GM12874 (cell line): ENCODE results near the gene SHISA8.

Experiments
- TF ChIP-seq, protein P1 (sequence below): IDR thresholded peaks from 2 replicates; pipeline ENCODE4 v1.5.1; 2011; ENCODE audit warnings: low read depth, mild to moderate bottlenecking, control low read depth, low read length, moderate library complexity; ENCODE audit not compliant: insufficient read depth

The SHISA8 gene

DNA sequence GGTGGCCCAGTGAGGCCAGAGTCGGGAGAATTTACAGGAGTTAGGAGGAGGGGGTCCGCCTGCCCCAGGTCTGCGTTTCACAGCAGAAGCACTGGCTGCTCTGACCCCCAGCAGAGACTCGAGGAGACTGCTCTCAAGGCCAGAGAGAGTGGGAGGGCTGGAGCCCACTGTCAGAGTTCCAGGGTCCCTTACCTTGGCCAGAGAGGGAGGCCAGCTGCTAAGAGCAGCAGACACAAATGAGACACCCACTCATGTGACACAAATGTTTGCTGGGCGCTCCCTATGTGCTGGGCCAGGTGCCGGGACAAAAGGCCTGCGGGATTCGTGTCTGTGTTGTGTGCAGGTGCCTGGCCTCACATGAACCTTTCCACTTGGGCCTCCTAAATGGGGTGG, 14.5 kb upstream of the SHISA8 start:
- TF ChIP-seq, protein P1, sequence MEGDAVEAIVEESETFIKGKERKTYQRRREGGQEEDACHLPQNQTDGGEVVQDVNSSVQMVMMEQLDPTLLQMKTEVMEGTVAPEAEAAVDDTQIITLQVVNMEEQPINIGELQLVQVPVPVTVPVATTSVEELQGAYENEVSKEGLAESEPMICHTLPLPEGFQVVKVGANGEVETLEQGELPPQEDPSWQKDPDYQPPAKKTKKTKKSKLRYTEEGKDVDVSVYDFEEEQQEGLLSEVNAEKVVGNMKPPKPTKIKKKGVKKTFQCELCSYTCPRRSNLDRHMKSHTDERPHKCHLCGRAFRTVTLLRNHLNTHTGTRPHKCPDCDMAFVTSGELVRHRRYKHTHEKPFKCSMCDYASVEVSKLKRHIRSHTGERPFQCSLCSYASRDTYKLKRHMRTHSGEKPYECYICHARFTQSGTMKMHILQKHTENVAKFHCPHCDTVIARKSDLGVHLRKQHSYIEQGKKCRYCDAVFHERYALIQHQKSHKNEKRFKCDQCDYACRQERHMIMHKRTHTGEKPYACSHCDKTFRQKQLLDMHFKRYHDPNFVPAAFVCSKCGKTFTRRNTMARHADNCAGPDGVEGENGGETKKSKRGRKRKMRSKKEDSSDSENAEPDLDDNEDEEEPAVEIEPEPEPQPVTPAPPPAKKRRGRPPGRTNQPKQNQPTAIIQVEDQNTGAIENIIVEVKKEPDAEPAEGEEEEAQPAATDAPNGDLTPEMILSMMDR = no peak

GRCh38 chr22:41928593-41929417, 13.9 kb upstream of the SHISA8 start:
- TF ChIP-seq, protein P1 = no peak

- TF ChIP-seq, protein P1 = no peak
Observed at GRCh38 chr22:41927813-41928212, 12.9 kb upstream of the SHISA8 start.

DNA sequence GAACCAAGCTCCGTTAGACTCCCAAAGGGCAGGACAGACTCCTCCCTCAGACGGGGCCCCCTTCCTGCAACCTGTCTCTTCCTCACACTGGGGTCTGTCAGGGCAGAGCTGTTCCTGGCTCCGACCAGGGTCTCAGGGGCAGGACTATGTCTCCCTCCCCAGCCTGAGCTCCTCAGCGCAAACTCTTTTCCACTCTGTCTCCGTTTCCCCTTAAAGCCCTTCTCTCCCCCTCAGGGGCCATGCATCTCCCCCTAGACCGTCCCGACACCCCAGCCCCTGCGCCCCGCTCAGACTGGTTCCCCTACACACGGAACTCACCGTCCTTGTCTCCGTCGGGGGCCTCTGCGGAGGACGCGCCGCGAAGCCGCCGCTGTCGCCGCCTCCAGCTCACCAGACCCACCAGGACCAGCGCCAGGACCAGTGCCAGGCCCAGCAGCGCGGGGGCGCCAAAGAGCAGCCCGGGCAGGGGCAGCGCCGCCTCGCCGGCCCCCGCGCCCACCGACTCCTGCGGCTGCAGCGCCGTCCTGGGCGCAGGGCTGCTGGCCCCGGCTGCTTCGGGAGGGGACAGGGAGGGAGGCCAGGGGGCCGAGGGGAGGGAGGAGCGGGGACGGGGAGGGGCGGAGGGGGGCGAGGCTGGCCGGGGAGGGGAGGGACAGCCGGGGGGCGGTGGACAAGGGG, 11.0 kb upstream of the SHISA8 start:
- TF ChIP-seq, protein P1 = peak; percentile 92

DNA sequence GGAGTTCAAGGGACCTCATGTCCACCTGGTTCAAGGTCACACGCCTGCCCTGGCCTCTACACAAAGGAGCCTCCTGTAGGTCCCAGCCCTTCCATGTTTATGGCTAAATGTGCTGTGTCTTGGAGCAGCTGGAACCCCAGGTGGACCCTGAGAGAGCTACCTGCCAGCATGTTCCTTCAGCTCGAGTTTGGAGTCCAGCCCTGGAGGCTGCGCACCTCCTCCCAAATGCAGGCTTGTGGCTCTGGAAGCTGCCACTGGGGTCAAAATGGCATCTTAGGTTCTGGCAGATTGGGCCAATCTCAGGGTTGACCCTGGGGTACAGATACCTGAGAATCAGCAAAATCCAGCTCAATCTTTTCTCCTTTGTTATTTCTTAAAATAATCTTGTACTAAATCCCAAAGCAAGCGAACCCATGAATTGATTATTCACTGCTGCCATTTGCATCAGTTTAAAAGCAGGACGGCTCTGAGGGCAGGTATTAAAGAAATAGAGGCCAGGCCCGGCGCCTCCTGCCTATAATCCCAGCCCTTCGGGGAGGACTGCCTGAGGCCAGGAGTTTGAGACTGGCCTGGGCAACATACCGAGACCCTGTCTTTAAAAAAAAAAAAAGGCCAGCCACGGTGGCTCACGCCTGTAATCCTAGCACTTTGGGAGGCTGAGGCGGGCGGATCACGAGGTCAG, 8.9 kb upstream of the SHISA8 start:
- TF ChIP-seq, protein P1 = no peak

- TF ChIP-seq, protein P1 = no peak
Observed at GRCh38 chr22:41922940-41923594, 8.2 kb upstream of the SHISA8 start.

DNA sequence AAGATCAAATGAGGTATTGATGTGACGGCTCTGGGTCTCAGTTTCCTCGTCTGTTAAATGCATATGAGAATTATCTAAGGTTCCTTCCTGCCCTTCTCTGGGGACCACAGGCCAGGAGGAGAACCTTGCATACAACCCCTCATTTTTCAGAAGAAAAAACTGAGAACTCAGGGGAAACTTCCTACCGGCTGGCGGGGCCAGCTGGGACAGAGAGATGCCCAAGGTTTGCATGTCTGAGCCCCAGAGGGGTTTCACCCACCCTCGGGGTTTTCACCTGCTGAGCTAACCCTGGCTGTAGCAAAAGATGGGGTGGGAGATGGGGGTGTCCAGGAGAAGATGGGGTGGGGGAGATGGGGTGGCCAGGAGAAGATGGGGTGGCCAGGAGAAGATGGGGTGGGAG, 7.5 kb upstream of the SHISA8 start:
- TF ChIP-seq, protein P1 = no peak
